Gastroesophageal sphincter (tissue), 4 donors: ENCODE results near the gene TRIM45. TPM values are rescaled to one million over a fixed set of nuclear protein-coding genes. Genes with fewer than 3 reads are reported as not detected.
A peak's percentile ranks its signal among the peaks of the same experiment; 100 is the strongest.
"Not testable (repeated sequence)": the region's sequence is repeated elsewhere in the genome, so short reads cannot be mapped to it uniquely, and the experiment has no call there.

ENCODE experiments used
- ATAC-seq: fragments of 150-250 bp; one replicate; pipeline ENCODE4 v1.9.1; 2016; ENCODE audit warnings: mild to moderate bottlenecking, moderate library complexity
- H3K27ac ChIP-seq, 4 donors: fragments of 200-600 bp; sonication (generic) in 3 of 4; 1 replicate in 3 of 4; 2 replicates in 1 of 4; pipeline ENCODE4 v1.5.1; 2016 to 2019
- H3K27me3 ChIP-seq: fragments of 200-600 bp; sonication (generic); one replicate; pipeline ENCODE4 v1.5.1; 2019
- H3K36me3 ChIP-seq, 2 donors: fragments of 200-600 bp; sonication (generic); one replicate each; pipeline ENCODE4 v1.5.1; 2019; ENCODE audit warnings: control low read depth in 1 of 2
- H3K4me1 ChIP-seq, 3 donors: fragments of 200-600 bp; sonication (generic); 1 replicate in 2 of 3; 2 replicates in 1 of 3; pipeline ENCODE4 v1.5.1; 2016 to 2019; ENCODE audit warnings: control low read depth in 2 of 3
- H3K4me3 ChIP-seq, 2 donors: fragments of 200-600 bp; sonication (generic); one replicate each; pipeline ENCODE4 v1.5.1; 2019; ENCODE audit warnings: mild to moderate bottlenecking in 1 of 2, moderate library complexity in 1 of 2
- H3K9me3 ChIP-seq, 3 donors: fragments of 200-600 bp; sonication (generic); one replicate each; pipeline ENCODE4 v1.5.1; 2017 to 2019; ENCODE audit warnings: control low read depth in 2 of 3
- EP300 ChIP-seq: sonication (generic); formaldehyde crosslinking; IDR thresholded peaks from one replicate; pipeline ENCODE4 v1.6.1; 2017; ENCODE audit warnings: antibody characterized with exemption, mild to moderate bottlenecking
- POLR2A ChIP-seq, 2 donors: fragments of 450-650 bp; IDR thresholded peaks; one replicate each; pipeline ENCODE4 v1.6.1; 2017; ENCODE audit warnings: antibody characterized with exemption in 2 of 2, mild to moderate bottlenecking in 2 of 2, moderate library complexity in 1 of 2
- POLR2AphosphoS5 ChIP-seq: sonication (generic); formaldehyde crosslinking; IDR thresholded peaks from one replicate; pipeline ENCODE4 v1.6.1; 2017; ENCODE audit warnings: antibody characterized with exemption
- WGBS, 2 donors: methylation state at CpG; one replicate each; pipeline ENCODE4 v1.1.5; 2018; ENCODE audit warnings: low coverage in 1 of 2; 5-methylcytosine and 5-hydroxymethylcytosine counted together
- total RNA-seq, 4 donors: library from RNA; depleted of rRNA; stranded (reverse); fragments of >200 nt; gene quantifications; one replicate each; pipeline ENCODE4 v1.1.0, GENCODE V29; 2016
- TF ChIP-seq, protein P1 (sequence below), 4 experiments: fragments of 200-600 bp in 2 of 4; fragments of 450-650 bp in 2 of 4; sonication (generic) in 1 of 4; IDR thresholded peaks; one replicate each; pipeline ENCODE4 v1.5.1; 2017 to 2019; ENCODE audit warnings: antibody characterized with exemption in 4 of 4, mild to moderate bottlenecking in 2 of 4, moderate library complexity in 2 of 4

Gene TRIM45
- total RNA-seq, 4 donors from 2014 or later: 1.3 to 5.1 (median 3.1) TPM

- WGBS, 2 donors: 90 to 100% methylated on average over 2 of the region's 2 CpGs
- Histone ChIP-seq H3K4me1 (peaks cover 0 to 22% (median 4%) of the 10 kb centered on the region in 3 donors), H3K4me3 (no peak overlapping the region), H3K27me3 (no peaks in the 10 kb centered on the region), H3K9me3 (no peaks in the 10 kb centered on the region), H3K27ac (no peak overlapping the region), H3K36me3 (peaks cover 0 to 3% of the 10 kb centered on the region in 2 donors)
- TF ChIP-seq, protein P1, sequence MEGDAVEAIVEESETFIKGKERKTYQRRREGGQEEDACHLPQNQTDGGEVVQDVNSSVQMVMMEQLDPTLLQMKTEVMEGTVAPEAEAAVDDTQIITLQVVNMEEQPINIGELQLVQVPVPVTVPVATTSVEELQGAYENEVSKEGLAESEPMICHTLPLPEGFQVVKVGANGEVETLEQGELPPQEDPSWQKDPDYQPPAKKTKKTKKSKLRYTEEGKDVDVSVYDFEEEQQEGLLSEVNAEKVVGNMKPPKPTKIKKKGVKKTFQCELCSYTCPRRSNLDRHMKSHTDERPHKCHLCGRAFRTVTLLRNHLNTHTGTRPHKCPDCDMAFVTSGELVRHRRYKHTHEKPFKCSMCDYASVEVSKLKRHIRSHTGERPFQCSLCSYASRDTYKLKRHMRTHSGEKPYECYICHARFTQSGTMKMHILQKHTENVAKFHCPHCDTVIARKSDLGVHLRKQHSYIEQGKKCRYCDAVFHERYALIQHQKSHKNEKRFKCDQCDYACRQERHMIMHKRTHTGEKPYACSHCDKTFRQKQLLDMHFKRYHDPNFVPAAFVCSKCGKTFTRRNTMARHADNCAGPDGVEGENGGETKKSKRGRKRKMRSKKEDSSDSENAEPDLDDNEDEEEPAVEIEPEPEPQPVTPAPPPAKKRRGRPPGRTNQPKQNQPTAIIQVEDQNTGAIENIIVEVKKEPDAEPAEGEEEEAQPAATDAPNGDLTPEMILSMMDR (IDR thresholded peaks at IDR 0.05): no peak
- no peak for TF ChIP-seq EP300
- TF ChIP-seq POLR2A (IDR thresholded peaks at IDR 0.05): no peak
- TF ChIP-seq POLR2AphosphoS5: no peak
- ATAC-seq: no peak
Measured at GRCh38 chr1:117123274-117123673, 1.7 kb upstream of the TRIM45 start.

DNA sequence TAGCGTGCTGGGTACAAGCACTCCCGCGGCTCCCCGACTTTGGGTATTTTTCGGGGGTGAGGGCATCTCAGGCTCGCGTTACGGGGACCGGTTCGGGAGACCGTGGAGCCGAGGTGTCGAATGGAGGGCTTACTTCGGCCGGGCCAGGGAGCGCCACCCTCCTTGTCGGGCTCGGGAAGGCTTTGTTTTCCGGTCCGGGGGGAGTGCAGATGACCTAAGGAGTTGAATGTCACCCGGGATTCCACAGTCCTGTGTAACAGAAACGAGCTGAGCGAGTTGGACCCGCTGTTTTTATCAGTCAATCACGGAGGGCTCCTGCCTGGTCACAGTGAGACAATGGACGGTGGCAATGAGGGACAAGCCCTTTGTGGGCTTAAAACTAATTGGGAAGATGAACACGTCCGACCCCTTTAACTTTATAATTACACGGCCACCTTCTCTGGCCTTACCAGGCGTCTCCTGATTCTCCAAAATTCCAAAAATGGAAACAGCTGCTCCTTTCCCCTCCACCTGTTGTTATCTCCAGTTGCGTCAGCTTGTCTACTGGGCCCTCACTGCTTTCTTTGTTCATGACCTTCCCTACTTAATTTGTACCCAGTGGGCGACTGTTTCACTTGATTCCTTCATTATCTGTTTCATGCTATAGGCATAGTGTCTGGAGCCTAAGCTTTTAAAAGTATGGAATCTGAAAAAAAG lies 929 bp upstream of the TRIM45 start:
- peaks cover 0 to 19% (median 4%) of the 10 kb centered on the region in 3 donors for H3K4me1 ChIP-seq
- H3K36me3 ChIP-seq: peaks cover 0 to 11% of the 10 kb centered on the region in 2 donors
- TF ChIP-seq EP300 (no peak), POLR2AphosphoS5 (no peak), POLR2A (IDR thresholded peaks at IDR 0.05) (no peak)
- TF ChIP-seq, protein P1 (IDR thresholded peaks at IDR 0.05): no peak
- 28 to 39% methylated on average over 5 to 19 of the region's 32 CpGs for WGBS, 2 donors
- ATAC-seq: no peak
- H3K4me3 ChIP-seq: peak overlapping the region; percentile 74 to 75
- H3K9me3 ChIP-seq: no peaks in the 10 kb centered on the region
- H3K27me3 ChIP-seq: no peaks in the 10 kb centered on the region
- peak overlapping the region in 3 of 4 donors; percentile 90 to 91 (median 91) for H3K27ac ChIP-seq

DNA sequence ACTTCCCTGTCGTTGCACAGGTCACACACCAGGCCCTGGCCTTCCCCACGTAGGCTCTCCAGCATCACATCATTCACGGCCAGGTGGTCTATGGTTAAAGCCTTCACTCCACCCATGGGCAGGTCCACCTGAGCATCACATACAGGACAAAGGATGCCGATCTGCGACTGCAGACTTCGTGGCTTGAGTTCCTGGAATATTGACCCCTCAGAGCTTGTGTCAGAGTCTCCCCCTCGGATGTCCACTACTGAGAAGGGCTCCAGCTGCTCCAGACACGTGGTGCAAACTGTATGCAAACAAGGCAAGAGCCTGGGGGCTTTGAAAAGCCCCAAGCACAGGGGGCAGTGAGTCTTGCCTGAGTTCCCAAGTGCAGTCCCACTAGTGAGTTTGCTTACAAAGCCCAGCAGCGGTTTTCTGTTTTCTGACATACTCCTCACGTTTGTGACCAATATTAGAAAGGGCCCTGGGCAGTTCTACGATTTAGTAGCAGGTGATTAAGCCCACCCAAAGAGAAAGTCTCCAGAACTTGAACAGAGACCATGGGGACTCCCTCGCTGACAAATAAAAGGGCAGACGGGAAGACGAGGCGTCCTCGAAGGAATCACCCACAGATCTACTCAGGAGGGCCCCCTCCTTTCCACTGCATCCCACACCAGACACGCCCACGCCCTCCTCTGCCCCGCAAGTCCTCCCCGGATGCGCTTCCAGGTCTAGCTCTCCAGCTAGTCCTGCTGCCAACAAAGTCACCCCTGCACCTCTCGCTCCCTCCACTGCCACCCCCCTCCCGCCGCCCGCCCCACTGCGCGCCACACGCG lies 568 bp downstream of the TRIM45 start:
- Histone ChIP-seq H3K27me3 (no peaks in the 10 kb centered on the region), H3K36me3 (peaks cover 0 to 12% of the 10 kb centered on the region in 2 donors), H3K4me1 (peaks cover 0 to 19% (median 4%) of the 10 kb centered on the region in 3 donors), H3K27ac (peak overlapping the region; percentile 48 to 91 (median 90)), H3K4me3 (peak overlapping the region; percentile 74 to 75), H3K9me3 (no peaks in the 10 kb centered on the region)
- ATAC-seq: peak; percentile 44
- WGBS, 2 donors: 0 to 23% methylated on average over 4 to 6 of the region's 29 CpGs
- TF ChIP-seq POLR2A (IDR thresholded peaks at IDR 0.05) (no peak), EP300 (no peak), POLR2AphosphoS5 (no peak)
- TF ChIP-seq, protein P1 (IDR thresholded peaks at IDR 0.05): no peak

GRCh38 chr1:117119144-117119543 lies 2.4 kb downstream of the TRIM45 start:
- not testable (repeated sequence) for H3K9me3 ChIP-seq, H3K4me3 ChIP-seq, ATAC-seq, H3K27me3 ChIP-seq, H3K27ac ChIP-seq
- Histone ChIP-seq H3K36me3 (peaks cover 0 to 26% of the 10 kb centered on the region in 2 donors), H3K4me1 (peaks cover 0 to 19% (median 4%) of the 10 kb centered on the region in 3 donors)
- 94 to 99% methylated on average over 9 of the region's 10 CpGs for WGBS, 2 donors

DNA sequence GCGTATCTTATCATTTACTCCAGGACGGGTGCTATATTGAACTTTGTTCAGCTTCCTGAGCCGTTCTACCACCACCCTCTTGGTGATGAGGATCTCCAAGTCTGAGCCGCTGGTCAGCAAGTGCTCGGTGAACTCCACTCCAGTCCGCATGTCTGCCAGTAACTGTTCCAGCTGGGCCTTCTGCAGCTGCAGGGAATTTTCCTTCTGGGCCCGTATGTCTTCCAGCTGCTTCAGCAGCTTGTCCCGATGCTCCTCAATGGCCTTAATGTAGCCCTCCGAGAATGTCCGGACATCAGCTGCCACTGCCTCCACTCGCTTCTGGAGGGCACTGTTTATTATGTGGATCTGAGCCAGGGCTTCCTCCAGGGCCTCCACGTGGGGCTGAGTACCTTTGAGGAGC lies 3.4 kb downstream of the TRIM45 start:
- Histone ChIP-seq H3K27ac (no peak overlapping the region), H3K36me3 (peaks cover 0 to 36% of the 10 kb centered on the region in 2 donors), H3K4me3 (no peak overlapping the region), H3K27me3 (no peaks in the 10 kb centered on the region), H3K9me3 (no peaks in the 10 kb centered on the region), H3K4me1 (peaks cover 0 to 19% (median 4%) of the 10 kb centered on the region in 3 donors)
- TF ChIP-seq EP300 (no peak), POLR2AphosphoS5 (no peak), POLR2A (IDR thresholded peaks at IDR 0.05) (no peak)
- TF ChIP-seq, protein P1 (IDR thresholded peaks at IDR 0.05): no peak
- ATAC-seq: no peak
- WGBS, 2 donors: 83 to 84% methylated on average over 2 to 8 of the region's 12 CpGs
